IMR-90 (cell line): Measurements from ENCODE around the gene CALN1. TPM values are rescaled to one million over a fixed set of nuclear protein-coding genes. Genes with fewer than 3 reads are reported as not detected.

Source experiments
- ATAC-seq: fragments of 200-7000 bp; cut with Tn5 transposase; 2 replicates; pipeline ENCODE4 v1.9.1; 2020; ENCODE audit warnings: low read depth, mild to moderate bottlenecking, moderate library complexity
- BruUV-seq: library from RNA; stranded (reverse); fragments of 400-500 nt; replicated peaks from 2 replicates; lab custom pipeline; 2021; lab: Mats Ljungman, UMichigan
- CTCF ChIA-PET: fragments of 300-600 bp; formaldehyde crosslinking; extraction: SDS; loops from one replicate; lab custom pipeline; 2021; ENCODE audit warnings: antibody characterized with exemption; lab: Yijun Ruan, JAX
- POLR2A ChIA-PET: fragments of 300-600 bp; sonication (Branson Sonifier 250); formaldehyde crosslinking; loops from one replicate; lab custom pipeline; 2022; ENCODE audit warnings: antibody characterized with exemption; ENCODE audit not compliant: unreplicated experiment; lab: Charles Lee
- DNase-seq: peaks from one replicate; pipeline ENCODE4 v3.0.0; 2013
- H2AFZ ChIP-seq: replicated peaks from 2 replicates; pipeline ENCODE3; 2013; ENCODE audit warnings: low read length, mild to moderate bottlenecking; ENCODE audit not compliant: poor library complexity
- H2AK5ac ChIP-seq: 2 replicates; pipeline ENCODE4 v1.6.1; 2013; ENCODE audit warnings: low read depth, low read length, inconsistent platforms
- H2AK9ac ChIP-seq: replicated peaks from 2 replicates; pipeline ENCODE3; 2013; ENCODE audit warnings: mild to moderate bottlenecking, low read depth, low read length, moderate library complexity; ENCODE audit not compliant: poor library complexity
- H2BK120ac ChIP-seq: 2 replicates; pipeline ENCODE4 v1.6.1; 2013; ENCODE audit warnings: low read depth, low read length, inconsistent platforms
- H2BK15ac ChIP-seq: 3 replicates; pipeline ENCODE4 v1.6.1; 2013; ENCODE audit warnings: low read depth, low read length, inconsistent platforms
- H2BK20ac ChIP-seq: 2 replicates; pipeline ENCODE4 v1.6.1; 2013; ENCODE audit warnings: low read depth, mild to moderate bottlenecking, inconsistent platforms, low read length, moderate library complexity
- H2BK5ac ChIP-seq: 2 replicates; pipeline ENCODE4 v1.6.1; 2013; ENCODE audit warnings: mild to moderate bottlenecking, low read depth, low read length, inconsistent platforms; ENCODE audit not compliant: poor library complexity, severe bottlenecking
- H3K14ac ChIP-seq: replicated peaks from 2 replicates; pipeline ENCODE4 v1.6.1; 2013; ENCODE audit warnings: low read depth, low read length, inconsistent platforms
- H3K18ac ChIP-seq: 2 replicates; pipeline ENCODE4 v1.6.1; 2013; ENCODE audit warnings: low read depth, low read length, control low read depth
- H3K23ac ChIP-seq: 2 replicates; pipeline ENCODE4 v1.6.1; 2013; ENCODE audit warnings: low read depth, low read length, inconsistent platforms
- H3K27ac ChIP-seq: 2 replicates; pipeline ENCODE4 v1.5.1; 2013; ENCODE audit warnings: mild to moderate bottlenecking, control low read depth, low read length; ENCODE audit not compliant: insufficient read depth
- H3K27me3 ChIP-seq: 2 replicates; pipeline ENCODE4 v1.6.1; 2013; ENCODE audit warnings: low read length; ENCODE audit not compliant: control insufficient read depth, insufficient read depth
- H3K36me3 ChIP-seq: 2 replicates; pipeline ENCODE4 v1.6.1; 2013; ENCODE audit warnings: low read length, mixed read lengths; ENCODE audit not compliant: control insufficient read depth, insufficient read depth
- H3K4ac ChIP-seq: 2 replicates; pipeline ENCODE4 v1.6.1; 2013; ENCODE audit warnings: low read depth, low read length, inconsistent platforms
- H3K4me1 ChIP-seq: 2 replicates; pipeline ENCODE4 v1.6.1; 2013; ENCODE audit warnings: low read length, mixed read lengths; ENCODE audit not compliant: control insufficient read depth, insufficient read depth
- H3K4me2 ChIP-seq: 2 replicates; pipeline ENCODE4 v1.6.1; 2013; ENCODE audit warnings: low read depth, mild to moderate bottlenecking, control low read depth, low read length, moderate library complexity
- H3K4me3 ChIP-seq: 2 replicates; pipeline ENCODE4 v1.5.1; 2013; ENCODE audit warnings: low read depth, mild to moderate bottlenecking, control low read depth, low read length, moderate library complexity; ENCODE audit not compliant: insufficient read depth
- H3K56ac ChIP-seq: 2 replicates; pipeline ENCODE4 v1.6.1; 2013; ENCODE audit warnings: low read length, inconsistent platforms; ENCODE audit not compliant: insufficient read depth; ENCODE audit errors: extremely low read depth
- H3K79me1 ChIP-seq, 2 experiments: 2 replicates each; pipeline ENCODE4 v1.6.1; 2013; ENCODE audit warnings: low read length in 2 of 2, inconsistent platforms in 1 of 2, low read depth in 1 of 2
- H3K9ac ChIP-seq: 2 replicates; pipeline ENCODE4 v1.6.1; 2013; ENCODE audit warnings: low read depth, low read length, control low read depth
- H3K9me1 ChIP-seq: 2 replicates; pipeline ENCODE4 v1.6.1; 2013; ENCODE audit warnings: low read length, inconsistent platforms; ENCODE audit not compliant: insufficient read depth
- H3K9me3 ChIP-seq: 2 replicates; pipeline ENCODE4 v1.6.1; 2013; ENCODE audit warnings: low read length; ENCODE audit not compliant: control insufficient read depth, insufficient read depth
- H4K20me1 ChIP-seq: 2 replicates; pipeline ENCODE4 v1.6.1; 2013; ENCODE audit warnings: low read length, inconsistent platforms; ENCODE audit not compliant: insufficient read depth
- H4K5ac ChIP-seq: 2 replicates; pipeline ENCODE4 v1.6.1; 2013; ENCODE audit warnings: mild to moderate bottlenecking, low read depth, low read length, control low read depth
- H4K8ac ChIP-seq, 2 experiments: 2 replicates each; pipeline ENCODE4 v1.6.1; 2013; ENCODE audit warnings: low read depth in 2 of 2, low read length in 2 of 2, control low read depth in 1 of 2, inconsistent platforms in 1 of 2
- H4K91ac ChIP-seq: 2 replicates; pipeline ENCODE4 v1.6.1; 2013; ENCODE audit warnings: low read depth, low read length, inconsistent platforms; ENCODE audit not compliant: insufficient read depth
- BHLHE40 ChIP-seq: fragments of 150-350 bp; IDR thresholded peaks from 2 replicates; pipeline ENCODE4 v1.6.1; 2016; ENCODE audit warnings: mild to moderate bottlenecking, low read depth, low read length
- CEBPB ChIP-seq: IDR thresholded peaks from 2 replicates; pipeline ENCODE4 v1.6.1; 2012; ENCODE audit warnings: low read depth, low read length, improper control_type of control experiment
- FOS ChIP-seq: fragments of 150-350 bp; IDR thresholded peaks from 2 replicates; pipeline ENCODE4 v1.6.1; 2016; ENCODE audit warnings: low read depth, low read length
- MAFK ChIP-seq: IDR thresholded peaks from 2 replicates; pipeline ENCODE4 v1.6.1; 2012; ENCODE audit warnings: low read depth, low read length, improper control_type of control experiment
- MXI1 ChIP-seq: IDR thresholded peaks from 2 replicates; pipeline ENCODE4 v1.6.1; 2012; ENCODE audit warnings: low read depth, mild to moderate bottlenecking, low read length, moderate library complexity, borderline replicate concordance
- POLR2A ChIP-seq: IDR thresholded peaks from 2 replicates; pipeline ENCODE4 v1.6.1; 2012; ENCODE audit warnings: mild to moderate bottlenecking, low read depth, low read length
- RAD21 ChIP-seq: IDR thresholded peaks from 2 replicates; pipeline ENCODE4 v1.6.1; 2012; ENCODE audit warnings: low read length, improper control_type of control experiment
- RFX5 ChIP-seq: IDR thresholded peaks from 2 replicates; pipeline ENCODE4 v1.8.0; 2012; ENCODE audit warnings: low read depth, mild to moderate bottlenecking, low read length, moderate library complexity
- WGBS, 2 experiments: methylation state at CpG; one replicate each; pipeline versions ENCODE4 v1.1.5 to v1.1.7; 2013; ENCODE audit warnings: missing lambda C conversion rate in 2 of 2; ENCODE audit not compliant: insufficient read length in 1 of 2; ENCODE audit errors: extremely low coverage in 2 of 2; 5-methylcytosine and 5-hydroxymethylcytosine counted together
- dilution Hi-C: fragments of 300-500 bp; cut with HindIII; formaldehyde crosslinking; loops from one replicate; pipeline ENCODE4 v1.14.3; 2018; ENCODE audit warnings: low sequenced_read_pairs; ENCODE audit not compliant: unreplicated experiment
- in situ Hi-C: fragments of 300-500 bp; cut with MboI; formaldehyde crosslinking; loops from 3 replicates; pipeline ENCODE4 v1.14.3; 2019; ENCODE audit warnings: low sequenced_read_pairs, inconsistent platforms, mixed read lengths
- intact Hi-C: fragments of 100-400 bp; cut with micrococcal nuclease; formaldehyde crosslinking; loops from 2 replicates; pipeline ENCODE4 v1.10.0; 2022
- polyA plus RNA-seq, 3 experiments: library from polyadenylated mRNA; depleted of rRNA; stranded (reverse); fragments of >200 nt; gene quantifications; 2 replicates each; pipeline ENCODE4 v1.2.3, GENCODE V29; 2012; ENCODE audit warnings: low replicate concordance in 1 of 3
- total RNA-seq: library from RNA; depleted of rRNA; stranded (reverse); fragments of >200 nt; gene quantifications from 2 replicates; pipeline ENCODE4 v1.2.3, GENCODE V29; 2012

Gene CALN1
- total and polyA plus RNA-seq, 2 of the 4 experiments (the other 2 are of a cell fraction): not detected

DNA sequence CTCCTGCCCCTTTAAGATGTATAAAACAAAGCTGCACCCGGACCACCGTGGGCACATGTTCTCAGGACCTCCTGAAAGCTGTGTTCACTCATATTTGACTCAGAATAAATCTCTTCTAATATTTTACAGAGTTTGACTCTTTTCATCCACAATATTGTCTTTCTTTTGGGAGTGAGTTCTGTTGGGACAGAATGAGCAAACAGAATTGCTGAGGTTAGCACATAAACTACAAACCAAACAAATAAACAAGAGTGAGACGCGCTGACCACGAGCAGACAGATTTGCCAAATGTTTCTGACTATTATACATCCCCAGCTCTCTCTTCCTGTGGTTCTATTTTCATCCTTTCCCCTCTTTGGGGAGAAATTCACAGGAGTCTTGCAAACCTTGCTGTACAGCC, 526.7 kb downstream of the CALN1 start:
- WGBS, 2 experiments: no CpG with 5 or more reads among the region's 5 CpGs
- Histone ChIP-seq H3K4me3 (no peak overlapping the region), H3K27ac (no peak overlapping the region), H3K9me1 (no peaks in the 10 kb centered on the region), H3K56ac (no peak overlapping the region), H4K91ac (no peak overlapping the region), H3K27me3 (no peaks in the 10 kb centered on the region), H4K5ac (no peak overlapping the region), H3K79me1 (no peaks in the 10 kb centered on the region), H4K20me1 (no peaks in the 10 kb centered on the region), H3K36me3 (no peaks in the 10 kb centered on the region), H2AFZ (no peak overlapping the region), H4K8ac (no peak overlapping the region), H2BK120ac (no peak overlapping the region), H3K14ac (no peak overlapping the region), H2BK15ac (no peak overlapping the region), H2AK9ac (no peak overlapping the region), H3K9ac (no peak overlapping the region), H2BK20ac (no peak overlapping the region), H3K4ac (no peak overlapping the region), H3K18ac (no peak overlapping the region), H3K9me3 (peaks cover 29% of the 10 kb centered on the region), H3K23ac (no peak overlapping the region), H3K4me2 (no peak overlapping the region), H3K4me1 (no peaks in the 10 kb centered on the region), H2BK5ac (no peak overlapping the region), H2AK5ac (no peak overlapping the region)
- ChIA-PET POLR2A (no interaction called here), CTCF (no interaction called here)
- intact Hi-C loops (no loop called here), dilution Hi-C loops (no loop called here), in situ Hi-C loops (no loop called here)
- no TSS peak for BruUV-seq
- ATAC-seq (no peak), DNase-seq (no peak)
- TF ChIP-seq CEBPB (no peak), RFX5 (no peak), MAFK (0 out of 2 replicates have a peak, but pooled peaks have one; percentile 20), POLR2A (no peak), MXI1 (no peak), FOS (no peak), BHLHE40 (no peak), RAD21 (no peak)
